Activated CD8-positive, alpha-beta memory T cell treated with anti-CD3 and anti-CD28 coated beads, Interleukin-2, amount 50 U/mL, for 24 hours (primary cell): ENCODE measurements around the gene MLXIP.
"Not testable (repeated sequence)": the region's sequence is repeated elsewhere in the genome, so short reads cannot be mapped to it uniquely, and the experiment has no call there.

Source experiments
- DNase-seq: peaks from one replicate; pipeline ENCODE4 v3.0.0-alpha.2; 2020; ENCODE audit errors: extremely low read depth

The MLXIP gene

DNA sequence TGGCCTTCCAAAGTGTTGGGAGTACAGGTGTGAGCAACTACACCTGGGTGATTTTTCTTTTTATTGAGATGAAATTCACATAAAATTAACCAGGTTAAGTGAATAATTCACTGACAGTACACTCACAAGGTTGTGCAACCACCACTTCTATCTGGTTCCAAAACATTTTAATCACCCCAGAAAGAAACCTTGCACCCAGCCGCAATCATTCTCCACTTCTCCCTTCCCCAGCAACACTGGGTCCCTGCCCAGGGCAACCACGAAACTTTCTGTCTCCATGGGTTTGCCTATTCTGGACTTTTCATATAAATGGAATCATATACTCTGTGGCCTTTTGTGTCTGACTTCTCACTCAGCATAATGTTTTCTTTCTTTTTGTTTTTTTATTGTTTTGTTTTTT is 26.3 kb upstream of the MLXIP start:
- DNase-seq: no peak

DNA sequence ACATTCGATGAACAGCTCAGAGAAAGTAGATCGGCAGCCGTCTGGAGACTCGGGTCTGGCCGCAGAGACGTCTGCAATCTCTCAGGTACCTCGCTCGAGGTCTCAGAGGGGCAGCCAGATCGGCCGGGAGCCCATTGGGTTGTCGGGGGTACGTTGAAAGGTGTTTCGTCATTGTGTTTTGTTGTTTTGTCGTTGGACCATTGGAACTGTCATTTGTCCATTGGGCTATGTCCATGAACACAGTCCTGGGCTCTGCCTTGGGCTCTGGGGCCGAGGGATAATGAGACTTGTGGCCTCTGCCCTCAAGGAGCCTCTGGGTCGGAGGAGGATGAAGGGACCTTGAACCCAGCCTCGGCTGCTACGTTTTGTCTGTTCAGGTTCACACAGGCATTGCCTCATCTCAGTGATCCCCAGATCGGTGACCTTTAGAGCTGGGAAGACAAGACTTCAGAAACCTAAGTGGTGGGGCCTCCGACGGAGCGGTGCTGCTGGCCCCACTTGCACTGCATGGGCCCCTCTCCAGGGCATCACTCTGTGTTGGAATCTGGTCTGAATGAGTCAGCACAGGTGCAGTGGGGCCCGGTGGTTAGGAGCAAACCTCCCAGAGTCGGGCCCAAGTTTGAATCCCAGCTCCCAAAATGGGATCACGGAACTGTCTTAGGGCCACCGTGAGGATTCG is 23.6 kb upstream of the MLXIP start:
- DNase-seq: no peak

DNA sequence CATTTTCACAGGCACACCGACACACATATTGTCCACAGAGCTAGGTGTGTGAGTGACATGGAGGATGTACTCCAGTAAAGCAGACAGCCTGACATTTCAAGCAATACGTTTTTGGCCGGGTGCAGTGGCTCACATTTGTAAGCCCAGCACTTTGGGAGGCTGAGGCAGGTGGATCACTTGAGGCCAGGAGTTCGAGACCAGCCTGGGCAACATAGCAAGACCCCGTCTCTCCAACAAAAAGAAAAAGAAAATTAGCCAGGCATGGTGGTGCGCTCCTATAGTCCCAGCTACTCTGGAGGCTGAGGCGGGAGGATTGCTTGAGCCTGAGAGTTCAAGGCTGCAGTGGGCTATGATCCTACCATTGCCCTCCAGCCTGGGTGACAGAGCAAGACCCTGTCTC is 22.1 kb upstream of the MLXIP start:
- not testable (repeated sequence) for DNase-seq

DNA sequence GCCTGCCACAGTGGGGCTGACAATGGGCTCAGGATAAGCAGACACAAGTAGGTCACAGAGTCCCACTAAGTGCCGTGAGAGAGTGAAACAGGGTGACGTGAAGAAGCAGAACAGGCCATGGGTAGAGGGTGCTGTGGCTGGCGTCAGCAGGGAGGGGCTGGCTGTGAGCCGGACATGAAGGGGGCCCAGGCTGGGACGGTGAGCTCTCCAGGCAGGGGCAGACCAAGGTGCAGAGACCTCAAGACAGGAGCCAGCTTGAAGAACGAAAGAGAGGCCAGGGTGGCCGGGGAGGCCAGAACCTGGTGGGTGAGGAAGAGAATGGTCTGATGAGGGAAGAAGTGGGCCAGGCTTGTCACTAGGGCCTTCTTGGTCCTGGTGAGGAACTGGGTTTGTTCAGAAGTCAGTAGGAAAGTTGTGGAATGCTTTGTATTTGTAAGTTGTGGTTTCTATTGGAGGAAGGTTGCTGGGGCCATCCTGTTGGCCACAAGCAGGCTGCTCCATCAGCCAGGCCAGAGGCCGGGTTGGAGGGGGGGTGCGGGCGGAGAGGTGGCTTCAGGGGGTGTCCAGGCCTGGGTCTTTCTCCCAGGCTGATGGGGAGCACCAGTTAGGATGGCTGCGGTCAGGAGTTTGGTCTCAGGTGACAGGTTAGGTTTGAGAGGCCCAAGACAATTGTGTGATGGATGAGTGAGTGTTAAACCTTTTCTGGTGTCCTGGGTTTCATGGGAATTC is 21.4 kb upstream of the MLXIP start:
- no peak for DNase-seq

DNA sequence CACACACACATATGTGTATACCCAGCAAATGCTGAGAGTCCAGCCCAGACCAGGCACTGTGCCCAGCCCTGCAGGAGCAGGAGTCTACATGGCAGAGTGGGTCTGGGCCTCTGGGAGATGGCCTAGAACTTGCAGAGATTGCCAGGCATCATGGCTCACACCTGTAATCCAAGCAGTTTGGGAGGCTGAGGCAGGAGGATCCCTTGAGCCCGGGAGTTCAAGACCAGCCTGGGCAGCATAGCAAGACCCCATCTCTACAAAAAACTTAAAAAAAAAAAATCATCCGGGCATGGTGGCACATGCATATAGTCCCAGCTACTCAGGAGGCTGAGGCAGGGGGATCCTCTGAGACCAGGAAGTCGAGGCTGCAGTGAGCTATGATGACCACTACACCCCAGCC is 20.8 kb upstream of the MLXIP start:
- no peak for DNase-seq

DNA sequence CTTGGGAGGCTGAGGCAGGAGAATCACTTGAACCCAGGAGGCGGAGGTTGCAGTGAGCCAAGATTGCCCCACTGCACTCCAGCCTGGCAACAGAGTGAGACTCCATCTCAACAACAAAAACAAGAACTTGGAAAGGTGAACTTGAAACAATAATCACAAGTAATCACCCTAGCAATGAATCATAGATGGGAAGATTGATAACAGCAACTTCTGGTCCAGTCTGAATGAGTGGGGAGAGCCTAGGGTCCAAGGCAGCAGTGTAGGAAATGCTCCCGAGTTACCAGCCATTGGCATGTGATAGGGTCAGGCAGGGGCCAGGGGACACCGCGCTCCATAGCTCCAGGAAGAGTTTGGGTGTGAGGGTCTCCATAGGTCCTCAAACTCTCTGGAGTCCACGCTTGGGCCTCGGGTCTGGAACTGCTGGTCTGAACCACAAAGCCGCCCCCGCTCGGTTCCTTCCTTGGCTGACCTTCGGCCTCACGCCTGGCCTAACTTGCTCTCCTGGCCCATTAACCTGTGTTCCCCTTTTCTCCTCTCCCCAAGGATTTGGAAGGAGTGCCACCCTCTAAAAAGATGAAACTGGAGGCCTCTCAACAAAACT is 19.9 kb upstream of the MLXIP start:
- no peak for DNase-seq

DNA sequence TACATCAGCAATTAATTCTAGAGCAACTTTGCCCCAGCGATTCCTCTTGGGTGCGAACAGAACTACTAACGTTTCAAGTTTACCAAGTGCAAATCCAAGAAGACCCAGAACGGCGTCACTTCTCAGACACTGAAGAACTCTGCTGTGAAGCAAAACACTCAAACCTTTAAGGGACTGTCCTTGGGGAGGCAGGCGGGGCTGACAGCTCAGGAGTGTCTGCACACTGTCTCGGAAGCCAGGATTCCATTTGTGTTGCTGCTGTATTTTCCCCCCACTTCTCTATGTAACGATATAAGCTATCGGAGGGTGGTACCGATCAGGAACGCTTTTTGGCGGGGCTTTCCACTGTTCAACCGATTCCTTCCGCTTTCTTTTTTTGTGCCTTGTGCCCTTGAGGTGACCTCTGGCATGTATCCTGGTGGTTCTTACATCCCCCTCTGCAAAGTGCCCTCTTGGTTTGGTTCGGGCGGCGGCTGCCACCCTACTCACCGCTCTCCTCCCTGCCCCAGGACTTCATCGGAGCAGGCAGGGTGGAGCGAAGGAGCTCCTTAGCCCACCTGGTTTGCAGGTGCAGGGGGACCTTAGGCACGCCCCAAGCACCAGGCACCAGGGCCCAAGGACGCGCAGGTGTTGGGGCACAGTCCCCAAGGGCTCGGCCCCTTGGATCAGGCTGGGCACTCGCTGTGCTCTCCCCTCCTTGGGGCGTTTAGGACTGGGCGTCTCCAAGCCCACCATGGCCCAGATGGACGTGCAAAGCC is 19.2 kb upstream of the MLXIP start:
- DNase-seq: no peak

DNA sequence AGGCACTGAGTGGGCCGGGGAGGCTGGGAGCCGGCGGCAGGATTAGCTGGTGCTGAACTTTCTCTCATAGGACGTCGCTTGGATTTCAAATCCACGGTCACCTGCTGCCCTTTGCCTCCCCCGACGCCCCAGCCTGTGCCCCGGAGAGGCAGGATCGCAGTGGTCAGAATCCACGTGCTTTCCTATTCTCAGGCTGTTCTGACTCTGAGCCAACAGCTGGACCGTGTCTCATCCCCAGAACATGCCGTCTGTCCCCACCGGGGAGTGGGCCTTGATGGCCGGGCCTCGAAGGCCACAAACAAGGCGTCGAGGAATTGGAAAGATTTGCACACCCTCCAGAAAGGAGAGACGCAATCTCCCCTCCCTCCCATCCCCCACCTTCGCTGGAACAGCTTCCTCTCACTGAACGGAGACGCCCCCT is 18.5 kb upstream of the MLXIP start:
- no peak for DNase-seq

DNA sequence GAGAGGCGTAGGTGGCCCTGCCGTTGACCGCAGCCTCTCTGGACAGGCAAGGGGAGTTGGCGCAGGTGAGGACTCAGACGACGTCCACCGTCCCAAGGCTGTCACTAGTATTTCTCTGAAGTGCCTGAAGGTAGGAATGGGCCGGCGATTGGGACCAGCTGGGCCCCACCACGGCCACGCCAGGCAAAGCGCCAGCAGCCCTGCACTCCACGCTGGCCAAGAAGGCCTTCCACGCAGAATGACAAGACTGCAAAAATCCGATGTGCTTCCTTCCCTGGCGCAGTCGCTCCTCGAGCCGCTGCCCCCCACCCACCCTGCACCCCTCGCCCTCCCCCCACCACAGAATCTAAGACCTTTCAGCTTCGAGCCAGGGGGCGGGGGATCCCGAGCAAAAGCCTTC is 17.3 kb upstream of the MLXIP start:
- no peak for DNase-seq

DNA sequence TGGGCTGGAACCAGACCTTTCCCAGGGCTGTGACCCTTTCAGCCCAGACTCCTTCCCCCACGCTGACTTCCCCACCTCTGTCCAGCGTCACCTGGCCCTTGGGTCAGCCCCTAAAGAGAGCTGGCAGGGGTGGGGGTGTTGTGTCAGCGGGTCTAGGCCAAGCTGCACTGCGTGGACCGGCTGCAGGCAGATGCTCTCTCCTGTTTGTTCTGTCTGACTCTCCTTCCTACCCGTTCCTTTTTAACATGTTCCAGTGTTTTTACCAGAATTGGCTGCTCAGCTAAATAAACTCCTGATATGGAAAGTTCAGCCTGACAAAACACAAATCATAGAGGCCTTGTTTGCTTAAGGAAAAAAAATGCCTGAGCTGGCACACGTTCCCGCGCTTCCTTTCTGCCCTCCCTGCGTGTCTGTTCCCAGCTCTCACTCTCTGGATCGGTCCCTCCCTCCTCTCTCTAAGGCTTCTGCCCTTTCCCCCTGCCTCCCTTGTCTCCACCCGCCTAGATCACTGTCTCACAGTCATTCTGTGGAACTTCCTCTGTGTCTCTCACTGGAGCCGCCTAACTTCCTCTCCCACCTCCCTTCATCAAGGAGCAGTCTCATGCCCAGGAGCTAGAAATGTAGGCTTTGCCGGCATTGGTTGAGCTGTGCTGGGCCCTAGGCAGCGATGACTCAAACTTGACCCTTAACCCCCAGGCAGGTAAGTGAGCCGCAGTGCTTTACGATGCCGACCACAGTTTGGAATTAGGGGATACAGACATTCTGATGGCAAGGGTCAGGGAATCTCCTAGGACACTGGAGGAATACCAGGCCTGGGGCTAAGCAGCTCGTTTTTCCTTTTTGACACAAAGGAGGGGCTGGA is 15.5 kb upstream of the MLXIP start:
- no peak for DNase-seq

DNA sequence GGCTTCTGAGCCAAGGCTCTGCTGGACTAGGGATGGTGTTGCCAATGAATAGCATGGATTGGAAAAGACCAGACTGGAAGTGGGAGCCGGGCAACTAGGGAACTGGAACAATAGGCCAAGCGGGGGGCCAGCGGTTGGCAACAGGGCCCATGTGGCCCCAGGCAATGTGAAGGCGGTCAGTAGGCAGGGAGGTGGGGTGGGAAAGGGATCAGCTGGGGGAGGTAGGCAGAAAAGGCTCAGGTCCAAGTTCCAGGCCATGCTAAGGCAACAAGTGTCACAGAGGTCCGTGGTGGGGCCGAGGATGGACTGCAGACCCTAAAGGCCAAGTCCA is 14.9 kb upstream of the MLXIP start:
- DNase-seq: no peak

DNA sequence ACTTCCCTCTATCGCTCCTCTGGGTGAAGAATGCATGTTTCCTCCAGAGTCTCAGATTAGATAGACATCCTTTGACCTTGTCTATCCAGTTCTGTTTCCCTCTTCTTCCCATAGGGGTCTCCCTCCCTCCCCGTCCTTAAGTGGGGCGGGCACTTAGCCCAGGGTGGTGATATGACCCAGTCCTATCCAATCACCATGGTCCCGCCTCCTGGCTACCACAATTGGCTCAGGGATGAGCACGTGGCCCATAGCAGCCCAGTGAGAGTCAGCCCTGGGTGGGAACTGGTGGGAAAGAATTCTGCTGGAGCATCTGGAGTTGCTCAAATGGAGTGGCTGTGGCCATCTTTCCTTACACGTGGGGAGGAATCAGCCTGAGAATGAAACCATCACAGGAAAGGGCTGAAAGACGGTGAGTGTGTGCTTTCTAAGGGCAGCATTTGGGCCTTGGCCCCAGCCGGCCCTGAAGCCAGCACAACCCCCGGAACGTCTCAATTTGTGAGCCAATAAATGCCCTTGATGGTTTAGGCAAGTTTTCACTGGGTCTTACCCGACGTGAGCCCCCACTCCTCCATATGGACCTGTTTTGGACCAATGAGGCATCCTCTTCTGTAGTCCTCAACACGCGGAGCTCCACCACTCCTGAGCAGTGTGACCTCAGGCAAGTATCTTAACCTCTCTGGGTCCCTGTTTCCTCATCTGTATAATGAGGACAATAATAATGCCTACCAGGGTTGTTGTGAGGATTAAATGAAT is 14.4 kb upstream of the MLXIP start:
- no peak for DNase-seq

DNA sequence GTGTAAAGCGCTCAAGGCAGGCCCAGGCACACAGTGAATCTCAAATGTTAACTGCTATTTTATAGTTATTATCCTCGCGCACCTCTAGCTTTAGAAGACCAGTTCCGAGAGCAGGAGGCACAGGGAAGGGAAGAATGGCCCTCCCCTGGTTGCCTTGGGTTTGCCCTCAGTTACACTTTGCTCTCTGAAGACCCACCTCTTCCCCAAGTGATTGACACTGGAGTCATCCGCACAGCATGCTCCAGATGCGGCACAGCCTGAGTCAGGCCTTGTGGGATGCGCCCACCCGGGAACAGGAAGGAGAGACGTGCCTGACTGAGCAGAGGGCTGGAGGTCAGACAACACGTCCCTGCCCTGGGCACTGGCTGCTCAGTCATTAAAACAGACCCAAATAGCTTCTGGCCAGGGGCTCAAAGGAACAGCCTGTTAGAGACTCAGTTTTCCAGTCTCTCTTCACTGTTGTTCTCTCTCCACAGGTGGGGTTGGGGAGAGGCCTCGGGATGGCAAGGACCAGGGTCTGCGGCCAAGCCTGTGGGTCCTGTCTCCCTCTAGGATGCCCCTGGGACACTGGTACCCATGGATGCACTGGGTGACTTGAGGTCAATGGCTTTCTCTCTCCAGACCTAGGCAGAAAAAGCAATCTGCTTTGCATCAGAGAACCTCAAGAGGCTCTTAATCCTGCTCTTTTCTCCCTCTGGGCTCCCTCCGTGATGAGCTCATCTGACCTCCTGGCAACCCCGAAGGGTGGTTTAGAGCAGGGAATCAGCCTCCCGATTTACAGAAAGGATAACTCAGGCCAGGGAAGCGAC is 13.6 kb upstream of the MLXIP start:
- DNase-seq: no peak

DNA sequence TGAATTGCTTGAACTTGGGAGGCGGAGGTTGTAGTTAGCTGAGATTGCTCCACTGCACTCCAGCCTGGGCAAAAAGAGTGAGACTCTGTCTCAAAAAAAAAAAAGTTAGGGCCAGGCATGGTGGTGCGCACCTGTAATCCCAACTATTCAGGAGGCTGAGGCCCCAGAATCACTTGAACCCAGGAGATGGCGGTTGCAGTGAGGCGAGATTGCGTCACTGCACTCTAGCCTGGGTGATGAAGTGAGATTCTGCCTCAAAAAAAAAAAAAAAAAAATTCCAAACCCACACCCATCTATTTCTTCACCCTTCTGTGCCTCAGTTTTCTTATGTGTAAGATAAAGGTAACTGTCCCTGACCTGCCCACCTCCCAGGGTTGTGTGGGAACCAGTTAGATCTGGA is 11.0 kb upstream of the MLXIP start:
- no peak for DNase-seq

DNA sequence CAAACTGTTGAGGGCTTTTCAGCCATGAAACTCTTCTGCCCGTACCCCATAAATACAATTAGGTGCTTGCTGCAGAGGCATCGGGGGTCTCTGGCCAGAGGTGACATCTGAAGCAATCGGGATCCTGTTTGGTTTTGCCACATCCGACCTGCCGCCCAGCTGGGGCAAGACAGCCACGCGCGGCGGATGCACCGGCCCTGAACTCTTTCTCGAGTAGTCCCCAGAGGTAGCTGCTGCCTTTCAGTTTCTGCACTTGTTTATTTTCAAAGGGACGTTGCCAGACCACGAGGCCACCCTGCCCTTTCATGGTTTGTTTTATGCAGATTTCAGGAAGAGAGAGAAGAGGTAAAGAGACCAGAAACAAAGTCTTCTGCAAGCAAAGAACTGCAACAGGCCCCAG is 10.6 kb upstream of the MLXIP start:
- no peak for DNase-seq

DNA sequence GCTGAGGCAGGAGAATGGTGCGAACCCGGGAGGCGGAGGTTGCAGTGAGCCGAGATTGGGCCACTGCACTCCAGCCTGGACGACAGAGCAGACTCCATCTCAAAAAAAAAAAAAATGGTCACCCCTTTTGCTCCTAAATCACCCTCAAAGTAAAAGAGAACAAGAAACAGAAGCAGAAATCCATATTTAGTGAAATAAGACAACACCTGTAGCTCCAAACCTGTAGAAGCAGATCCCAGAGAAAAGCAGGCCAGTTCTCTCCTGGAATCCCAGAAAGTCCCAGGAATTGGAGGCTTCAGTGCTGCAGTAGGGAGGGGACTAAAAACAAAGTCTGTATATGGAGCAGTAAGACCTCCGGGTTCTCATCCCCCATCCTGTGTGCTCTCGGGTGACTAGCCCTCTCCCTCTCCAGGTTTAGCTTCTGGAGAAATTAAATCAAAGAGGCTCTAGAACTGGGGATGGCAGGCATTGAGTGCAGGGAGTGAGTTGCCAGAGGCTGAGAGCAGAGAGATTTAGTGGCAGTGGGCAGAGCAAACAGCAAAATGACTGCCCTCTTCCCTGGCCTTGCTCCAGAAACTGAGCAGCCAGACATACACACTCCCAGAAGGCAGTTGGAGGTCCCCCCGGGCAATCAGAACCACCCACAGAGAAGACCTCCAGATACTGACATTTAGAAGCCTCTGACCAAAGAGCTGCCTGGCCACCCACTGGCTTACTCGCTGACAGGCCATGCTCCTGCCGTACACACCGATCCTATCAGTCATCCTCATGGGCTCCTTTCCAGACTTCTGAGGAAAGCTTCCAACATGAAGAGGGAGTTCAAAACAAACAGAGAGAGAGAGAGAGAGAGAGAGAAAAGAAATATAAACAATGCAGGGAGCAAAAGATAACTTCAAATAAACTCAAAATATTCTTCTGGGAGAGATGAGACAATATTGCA is 6.3 kb upstream of the MLXIP start:
- no peak for DNase-seq

DNA sequence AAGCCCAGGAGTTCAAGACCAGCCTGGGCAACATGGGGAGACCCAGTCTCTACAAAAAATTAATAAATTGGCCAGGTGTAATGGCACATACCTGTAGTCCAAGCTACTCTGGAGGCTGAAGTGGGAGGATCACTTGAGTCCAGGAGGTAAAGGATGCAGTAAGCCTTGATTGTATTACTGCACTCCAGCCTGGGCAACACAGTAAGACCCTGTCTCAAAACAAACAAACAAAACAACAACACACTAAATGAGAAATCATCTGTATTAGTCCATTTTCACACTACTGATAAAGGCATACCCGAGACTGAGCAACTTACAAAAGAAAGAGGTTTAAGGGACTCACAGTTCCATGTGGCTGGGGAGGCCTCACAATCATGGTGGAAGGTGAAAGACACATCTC is 4.7 kb upstream of the MLXIP start:
- no peak for DNase-seq

DNA sequence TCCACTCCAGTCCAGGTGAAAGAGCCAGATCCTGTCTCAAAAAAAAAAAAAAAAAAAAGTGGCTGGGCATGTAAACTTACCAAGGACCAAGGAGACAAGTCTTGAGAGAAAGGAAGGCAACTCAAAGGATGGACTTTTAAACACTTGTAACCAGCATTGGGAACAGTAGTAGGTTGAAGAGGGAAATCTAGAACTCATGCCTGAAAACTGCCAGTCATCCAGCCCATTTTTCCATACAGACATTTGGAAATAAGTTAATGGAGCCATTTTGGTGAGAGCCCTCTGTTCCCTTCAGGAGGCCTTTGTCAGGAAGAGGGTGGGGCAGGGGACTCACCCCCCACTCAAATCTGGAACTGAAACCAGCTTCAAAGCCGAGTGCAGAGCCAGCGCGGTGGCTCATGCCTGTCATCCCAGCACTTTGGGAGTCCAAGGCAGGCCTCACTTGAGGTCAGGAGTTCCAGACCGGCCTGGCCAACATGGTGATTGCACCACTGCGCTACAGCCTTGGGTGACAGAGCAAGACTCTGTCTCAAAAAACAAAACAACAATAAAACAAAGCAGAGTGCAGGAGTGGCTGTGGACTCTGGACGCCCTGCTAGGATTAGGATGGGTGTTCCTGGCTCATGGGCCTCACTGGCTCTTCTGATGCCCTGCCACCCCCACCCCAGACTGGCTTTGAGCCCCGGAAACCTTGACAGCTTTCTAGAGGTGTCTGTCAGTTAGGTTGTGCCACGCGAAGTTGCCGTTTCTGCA is 1.6 kb upstream of the MLXIP start:
- no peak for DNase-seq
